GM19238 (cell line): ENCODE measurements around the gene CD38.

Source experiments
- DNase-seq: peaks from one replicate; pipeline ENCODE4 v3.0.0; 2011; ENCODE audit warnings: low spot score; ENCODE audit not compliant: insufficient read length

The CD38 gene

GRCh38 chr4:15894921-15895916 lies 117.1 kb downstream of the CD38 start:
- no peak for DNase-seq

GRCh38 chr4:15897577-15897976 lies 119.4 kb downstream of the CD38 start:
- no peak for DNase-seq

- no peak for DNase-seq
Observed at GRCh38 chr4:15898902-15899301, 120.8 kb downstream of the CD38 start.

- DNase-seq, result no peak
Observed at GRCh38 chr4:15899511-15899910, 121.4 kb downstream of the CD38 start.

GRCh38 chr4:15901007-15901406 lies 122.9 kb downstream of the CD38 start:
- no peak for DNase-seq

GRCh38 chr4:15901998-15902397 lies 123.9 kb downstream of the CD38 start:
- no peak for DNase-seq

- no peak for DNase-seq
Observed at GRCh38 chr4:15902746-15903145, 124.6 kb downstream of the CD38 start.
